NCI-H510A treated with DMSO at 0.1 percent for 48 hours (cell line): ENCODE results near the gene ZNF282.
A peak's percentile ranks its signal among the peaks of the same experiment; 100 is the strongest.
"Not testable (repeated sequence)": the region's sequence is repeated elsewhere in the genome, so short reads cannot be mapped to it uniquely, and the experiment has no call there.

ENCODE experiments used
- DNase-seq: peaks from one replicate; lab custom pipeline; 2025; lab: John Stamatoyannopoulos, UW

ZNF282 gene

DNA sequence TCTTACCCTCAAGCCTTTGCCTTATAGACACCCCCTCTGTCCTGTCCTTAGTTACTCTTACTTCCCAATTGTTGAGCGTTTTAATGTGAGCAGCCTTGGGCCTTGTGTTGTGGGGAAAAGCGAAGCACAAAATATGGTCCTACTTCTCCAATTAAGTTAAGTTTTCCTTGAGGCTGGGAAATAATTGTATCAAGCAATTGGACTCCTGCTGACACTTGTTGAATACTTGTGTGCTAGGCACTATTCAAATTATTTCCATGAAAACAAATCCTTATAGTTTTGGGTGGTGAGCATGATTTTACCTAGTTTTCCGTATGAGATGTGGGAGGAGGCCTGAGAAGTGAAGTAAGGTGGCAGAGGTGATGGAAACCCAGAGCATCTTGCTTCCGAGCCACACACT is 61.2 kb downstream of the ZNF282 start:
- DNase-seq = no peak

DNA sequence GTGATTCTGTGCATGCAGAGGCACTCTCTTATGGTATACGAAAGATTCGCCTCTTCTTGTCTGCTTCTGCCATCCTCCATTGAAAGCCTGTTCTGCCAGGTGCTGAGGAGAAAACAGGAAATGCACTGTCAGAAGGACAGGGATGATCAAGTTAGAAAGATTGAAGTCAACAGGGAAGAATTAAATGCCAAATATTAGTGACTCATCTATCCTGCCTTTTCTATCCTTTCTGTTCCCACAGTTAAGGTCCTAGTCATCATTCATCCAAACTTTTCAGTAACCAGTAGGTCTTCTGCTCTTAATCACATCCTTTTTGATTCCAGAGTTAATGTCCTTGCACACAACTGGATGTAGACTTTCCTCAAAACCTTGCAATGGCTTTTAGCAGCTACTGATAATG is 61.8 kb downstream of the ZNF282 start:
- no peak for DNase-seq

DNA sequence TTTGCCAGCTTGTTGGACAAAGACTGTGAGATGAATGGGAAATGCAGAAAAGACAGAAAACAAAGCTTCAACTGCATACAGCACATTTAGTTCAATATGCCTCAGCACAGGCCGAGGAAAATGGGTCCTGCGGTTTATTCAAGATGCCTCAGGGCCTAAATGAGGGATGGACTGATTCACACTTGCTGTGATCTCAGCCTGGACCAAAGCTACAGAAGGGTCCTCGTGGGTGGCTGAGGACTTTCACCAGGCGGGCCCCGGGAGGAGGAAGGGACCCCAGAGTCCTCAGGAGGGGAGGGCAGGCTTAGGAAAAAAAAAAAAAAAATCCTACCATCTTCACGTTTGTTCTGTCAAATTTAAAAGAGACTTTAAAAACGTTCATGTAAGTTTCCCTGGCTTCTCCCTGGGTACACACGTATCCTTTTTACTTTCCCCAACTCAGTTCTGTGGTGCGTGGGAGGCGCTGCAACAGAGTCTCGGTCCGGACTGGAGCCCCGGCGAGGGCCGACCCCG is 66.0 kb downstream of the ZNF282 start:
- peak; percentile 2 for DNase-seq

DNA sequence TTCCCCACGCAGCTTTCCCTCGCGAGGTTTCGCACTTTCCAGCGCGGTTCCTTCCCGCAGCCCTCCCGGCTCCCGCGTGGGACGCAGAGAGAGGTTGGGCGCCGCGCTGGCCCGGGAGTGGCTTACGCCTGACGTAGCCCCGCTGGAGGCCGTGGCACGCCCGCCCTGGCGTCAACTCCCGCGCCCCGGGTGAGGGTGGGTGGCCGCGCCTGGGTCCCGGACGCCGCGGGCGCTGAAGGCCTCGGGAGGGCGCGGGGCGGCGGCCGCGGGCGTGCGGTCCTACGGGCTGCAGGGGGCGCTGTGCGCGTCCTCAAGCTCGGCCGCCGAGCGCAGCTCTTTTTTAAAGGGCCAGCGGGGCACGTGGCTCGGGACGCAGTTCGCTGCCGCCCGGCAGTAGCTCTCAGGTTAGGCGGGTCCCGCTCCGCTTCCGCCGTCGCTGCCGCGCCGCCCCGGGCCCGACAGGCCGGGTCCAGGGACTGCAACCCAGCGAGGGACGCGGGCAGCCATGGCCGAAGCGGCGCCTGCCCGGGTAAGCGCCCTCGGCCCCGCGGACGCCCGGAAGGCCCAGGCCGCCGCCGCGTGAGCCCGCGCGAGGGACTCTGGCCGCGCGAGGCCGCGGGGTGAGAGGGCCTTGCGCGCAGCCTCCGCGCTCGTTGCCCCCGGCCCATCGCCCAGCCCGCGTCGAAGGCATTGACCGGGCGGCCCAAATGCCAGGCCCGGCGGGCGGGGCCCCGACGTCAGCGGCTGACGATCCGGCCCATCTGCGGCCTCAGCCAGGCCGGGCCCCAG is 66.7 kb downstream of the ZNF282 start, which contains the start of gene ZNF783:
ZNF783 (plus strand) TSS at position 368 of the 789 bp plus-strand sequence; CDS start at position 506, 138 bp downstream.
- DNase-seq = peak; percentile 16

DNA sequence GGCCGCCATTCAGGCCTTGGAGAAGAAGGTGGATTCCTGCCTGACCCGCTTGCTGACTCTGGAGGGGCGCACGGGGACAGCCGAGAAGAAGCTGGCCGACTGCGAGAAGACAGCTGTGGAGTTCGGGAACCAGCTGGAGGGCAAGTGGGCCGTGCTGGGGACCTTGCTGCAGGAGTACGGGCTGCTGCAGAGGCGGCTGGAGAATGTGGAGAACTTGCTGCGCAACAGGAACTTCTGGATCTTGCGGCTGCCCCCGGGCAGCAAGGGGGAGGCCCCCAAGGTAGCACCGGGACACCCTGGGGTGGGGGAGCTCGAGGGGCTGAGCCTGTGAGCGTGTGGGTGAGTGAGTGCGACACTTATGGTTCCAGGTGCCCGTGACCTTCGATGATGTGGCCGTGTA is 71.1 kb downstream of the ZNF282 start:
- no peak for DNase-seq

DNA sequence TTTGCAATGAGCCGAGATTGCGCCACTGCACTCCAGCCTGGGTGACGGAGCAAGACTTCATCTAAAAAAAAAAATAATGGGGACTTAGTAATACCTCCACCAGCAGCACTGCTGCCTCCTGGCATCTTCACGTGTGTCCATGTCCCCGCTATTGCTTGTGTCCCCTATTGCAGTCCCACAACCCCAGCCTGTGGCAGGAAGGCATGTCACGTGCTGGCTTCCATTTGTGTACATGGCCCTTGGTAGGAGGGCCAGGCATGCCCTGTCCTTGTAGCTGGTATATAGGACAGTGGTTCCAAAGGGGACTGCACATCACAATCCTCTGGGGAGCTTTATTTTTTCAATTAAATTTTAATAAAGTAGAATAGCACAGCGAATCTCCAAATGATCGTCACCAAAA is 72.4 kb downstream of the ZNF282 start:
- no peak for DNase-seq

DNA sequence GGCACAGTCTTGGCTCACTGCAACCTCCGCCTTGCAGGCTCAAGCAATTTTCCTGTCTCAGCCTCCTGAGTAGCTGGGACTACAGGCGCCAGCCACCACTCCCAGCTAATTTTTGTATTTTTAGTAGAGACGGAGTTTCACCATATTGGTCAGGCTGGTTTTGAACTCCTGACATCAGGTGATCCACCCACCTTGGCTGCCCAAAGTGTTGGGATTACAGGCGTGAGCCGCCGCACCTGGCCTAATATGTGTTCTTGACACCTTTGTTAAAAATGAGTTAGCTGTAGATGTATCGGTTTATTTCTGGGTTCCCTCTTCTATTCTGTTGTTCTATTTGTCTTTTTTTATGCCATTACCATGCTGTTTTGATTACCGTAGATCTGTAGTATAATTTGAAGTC is 79.1 kb downstream of the ZNF282 start:
- not testable (repeated sequence) for DNase-seq
